NCI-H446 (cell line): Measurements from ENCODE around the gene PXDC1.
"Not testable (repeated sequence)": the region's sequence is repeated elsewhere in the genome, so short reads cannot be mapped to it uniquely, and the experiment has no call there.

Experiments used
- DNase-seq, 2 experiments: peaks; one replicate each; lab custom pipeline; 2025; lab: John Stamatoyannopoulos, UW

The PXDC1 gene

GRCh38 chr6:3731700-3732099, 19.8 kb downstream of the PXDC1 start:
- DNase-seq: no peak

- DNase-seq: no peak
Observed at GRCh38 chr6:3729603-3730344, 21.7 kb downstream of the PXDC1 start.

- no peak for DNase-seq
Observed at GRCh38 chr6:3727593-3728108, 23.9 kb downstream of the PXDC1 start.

- DNase-seq: no peak
Observed at GRCh38 chr6:3727036-3727435, 24.5 kb downstream of the PXDC1 start.

GRCh38 chr6:3726421-3726820, 25.1 kb downstream of the PXDC1 start:
- DNase-seq: no peak

GRCh38 chr6:3725145-3726047, 26.1 kb downstream of the PXDC1 start:
- DNase-seq: no peak

- DNase-seq: no peak
Observed at GRCh38 chr6:3724451-3725144, 26.9 kb downstream of the PXDC1 start.

- DNase-seq: no peak
Observed at GRCh38 chr6:3723966-3724365, 27.5 kb downstream of the PXDC1 start.

GRCh38 chr6:3723251-3723650, 28.3 kb downstream of the PXDC1 start:
- DNase-seq: no peak

GRCh38 chr6:3722785-3723184, 28.7 kb downstream of the PXDC1 start:
- no peak for DNase-seq

GRCh38 chr6:3721810-3722621, 29.5 kb downstream of the PXDC1 start:
- DNase-seq: no peak

- not testable (repeated sequence) for DNase-seq
Observed at GRCh38 chr6:3720770-3721169, 30.7 kb downstream of the PXDC1 start.

- no peak for DNase-seq
Observed at GRCh38 chr6:3719462-3720308, 31.8 kb downstream of the PXDC1 start.

- DNase-seq: no peak
Observed at GRCh38 chr6:3718407-3718806, 33.1 kb downstream of the PXDC1 start.

- no peak for DNase-seq
Observed at GRCh38 chr6:3715285-3715684, 36.2 kb downstream of the PXDC1 start.

GRCh38 chr6:3714768-3715167, 36.7 kb downstream of the PXDC1 start:
- no peak for DNase-seq

GRCh38 chr6:3714111-3714510, 37.4 kb downstream of the PXDC1 start:
- no peak for DNase-seq

- no peak for DNase-seq
Observed at GRCh38 chr6:3712827-3713665, 38.5 kb downstream of the PXDC1 start.

- no peak for DNase-seq
Observed at GRCh38 chr6:3711776-3712175, 39.7 kb downstream of the PXDC1 start.

GRCh38 chr6:3710403-3710802, 41.1 kb downstream of the PXDC1 start:
- DNase-seq: no peak
